ENCODE measurements around the gene RPL39L.

Gene RPL39L

DNA sequence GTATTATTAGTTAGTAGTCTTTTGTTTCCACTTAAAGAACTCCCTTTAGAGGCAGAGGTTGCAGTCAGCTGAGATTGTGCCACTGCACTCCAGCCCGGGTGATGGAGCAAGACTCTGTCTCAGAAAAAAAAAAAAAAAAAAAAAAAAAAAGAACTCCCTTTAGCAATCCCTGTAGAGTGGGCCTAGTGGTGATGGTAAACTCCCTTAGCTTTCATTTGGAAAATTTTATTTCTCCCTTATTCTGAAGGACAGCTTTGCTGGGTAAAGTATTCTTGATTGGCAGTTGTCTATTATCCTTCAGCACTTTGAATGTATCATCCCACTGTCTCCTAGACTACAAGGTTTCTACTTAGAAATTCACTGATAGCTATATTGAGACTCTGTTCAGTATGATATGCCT lies 46.0 kb downstream of the RPL39L start:
- DNase-seq (ENCODE audit: low read depth, low spot score): no peak
- Histone ChIP-seq H3K9me3 (ENCODE audit: low read depth, low read length) (no peaks in the 10 kb centered on the region), H3K27ac (no peak overlapping the region), H3K9ac (ENCODE audit: insufficient read length) (no peak overlapping the region), H3K36me3 (ENCODE audit: insufficient read depth, low read length) (no peaks in the 10 kb centered on the region), H3K4me3 (no peak overlapping the region)
- TF ChIP-seq EZH2 (IDR thresholded peaks at IDR 0.05) (no peak), FOXP2 (optimal IDR thresholded peaks at IDR 0.05; ENCODE audit: control extremely low read depth, extremely low read length, insufficient read depth) (no peak), POLR2AphosphoS5 (IDR thresholded peaks at IDR 0.05; ENCODE audit: borderline replicate concordance, low read depth, low read length) (no peak)

DNA sequence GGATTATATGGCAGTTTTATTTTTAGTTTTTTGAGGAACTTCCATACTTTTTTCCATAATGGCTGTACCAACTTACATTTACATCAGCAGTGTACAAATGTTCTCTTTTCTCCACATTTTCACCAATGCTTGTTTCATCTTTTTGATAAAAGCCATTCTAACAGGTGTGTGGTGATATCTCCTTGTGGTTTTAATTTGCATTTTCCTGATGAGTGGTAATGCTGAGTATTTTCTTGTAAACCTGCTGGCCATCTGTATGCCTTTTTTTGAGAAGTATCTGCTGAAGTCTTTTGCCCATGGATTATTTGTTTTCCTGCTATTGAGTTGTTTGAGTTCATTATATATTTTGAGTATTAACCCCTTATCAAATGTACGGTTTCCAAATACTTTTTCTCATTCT lies 50.6 kb downstream of the RPL39L start:
- H3K4me3 ChIP-seq: no peak overlapping the region
- DNase-seq (ENCODE audit: low read depth, low spot score): no peak
- H3K27ac ChIP-seq: no peak overlapping the region
- no peak overlapping the region for H3K9ac ChIP-seq (ENCODE audit: insufficient read length)
- no peaks in the 10 kb centered on the region for H3K36me3 ChIP-seq (ENCODE audit: insufficient read depth, low read length)
- TF ChIP-seq EZH2 (IDR thresholded peaks at IDR 0.05) (no peak), POLR2AphosphoS5 (IDR thresholded peaks at IDR 0.05; ENCODE audit: borderline replicate concordance, low read depth, low read length) (no peak), FOXP2 (optimal IDR thresholded peaks at IDR 0.05; ENCODE audit: control extremely low read depth, extremely low read length, insufficient read depth) (no peak)
- H3K9me3 ChIP-seq (ENCODE audit: low read depth, low read length): no peaks in the 10 kb centered on the region

DNA sequence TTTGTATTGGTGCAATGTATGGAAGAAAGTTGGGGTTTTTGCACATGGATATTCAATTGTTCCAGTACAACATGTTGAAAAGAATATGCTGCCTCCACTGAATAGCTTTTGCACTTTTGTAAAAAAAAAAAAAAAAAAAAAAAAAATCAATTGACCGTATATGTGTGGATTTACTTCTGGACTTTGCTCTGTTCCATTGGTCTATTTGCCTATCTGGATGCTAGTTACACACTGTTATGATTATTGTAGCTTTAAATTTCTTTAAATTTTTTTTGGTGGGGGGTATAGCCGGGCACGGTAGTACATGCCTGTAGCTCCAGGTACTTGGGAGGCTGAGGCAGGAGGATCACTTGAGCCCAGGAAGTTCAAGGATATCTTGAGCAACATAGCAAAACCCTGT lies 52.5 kb downstream of the RPL39L start:
- Histone ChIP-seq H3K36me3 (ENCODE audit: insufficient read depth, low read length) (no peaks in the 10 kb centered on the region), H3K4me3 (no peak overlapping the region), H3K9me3 (ENCODE audit: low read depth, low read length) (no peaks in the 10 kb centered on the region), H3K9ac (ENCODE audit: insufficient read length) (no peak overlapping the region), H3K27ac (no peak overlapping the region)
- no peak for TF ChIP-seq POLR2AphosphoS5 (IDR thresholded peaks at IDR 0.05; ENCODE audit: borderline replicate concordance, low read depth, low read length)
- no peak for TF ChIP-seq EZH2 (IDR thresholded peaks at IDR 0.05)
- no peak for TF ChIP-seq FOXP2 (optimal IDR thresholded peaks at IDR 0.05; ENCODE audit: control extremely low read depth, extremely low read length, insufficient read depth)
- DNase-seq (ENCODE audit: low read depth, low spot score): no peak

DNA sequence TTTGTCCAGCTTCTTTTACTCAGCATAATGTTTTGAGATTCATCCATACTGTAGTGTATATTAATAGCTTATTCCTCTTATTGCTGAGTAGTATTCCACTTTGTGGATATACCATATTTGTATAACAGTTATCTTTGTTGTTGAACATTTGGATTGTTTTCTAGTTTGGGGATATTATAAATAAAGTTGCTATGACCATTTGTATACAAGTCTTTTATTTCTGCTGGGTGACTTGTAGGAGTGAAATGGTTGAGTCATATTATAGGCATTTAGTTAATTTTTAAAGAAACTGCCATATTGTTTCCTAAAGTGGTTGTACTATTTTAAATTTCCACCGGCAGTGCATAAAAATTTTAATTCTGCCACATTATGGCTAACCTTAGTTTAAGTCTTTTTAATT lies 53.4 kb downstream of the RPL39L start:
- DNase-seq (ENCODE audit: low read depth, low spot score): no peak
- Histone ChIP-seq H3K4me3 (no peak overlapping the region), H3K9ac (ENCODE audit: insufficient read length) (no peak overlapping the region), H3K36me3 (ENCODE audit: insufficient read depth, low read length) (no peaks in the 10 kb centered on the region), H3K27ac (no peak overlapping the region), H3K9me3 (ENCODE audit: low read depth, low read length) (no peaks in the 10 kb centered on the region)
- no peak for TF ChIP-seq POLR2AphosphoS5 (IDR thresholded peaks at IDR 0.05; ENCODE audit: borderline replicate concordance, low read depth, low read length)
- TF ChIP-seq EZH2 (IDR thresholded peaks at IDR 0.05): no peak
- TF ChIP-seq FOXP2 (optimal IDR thresholded peaks at IDR 0.05; ENCODE audit: control extremely low read depth, extremely low read length, insufficient read depth): no peak

DNA sequence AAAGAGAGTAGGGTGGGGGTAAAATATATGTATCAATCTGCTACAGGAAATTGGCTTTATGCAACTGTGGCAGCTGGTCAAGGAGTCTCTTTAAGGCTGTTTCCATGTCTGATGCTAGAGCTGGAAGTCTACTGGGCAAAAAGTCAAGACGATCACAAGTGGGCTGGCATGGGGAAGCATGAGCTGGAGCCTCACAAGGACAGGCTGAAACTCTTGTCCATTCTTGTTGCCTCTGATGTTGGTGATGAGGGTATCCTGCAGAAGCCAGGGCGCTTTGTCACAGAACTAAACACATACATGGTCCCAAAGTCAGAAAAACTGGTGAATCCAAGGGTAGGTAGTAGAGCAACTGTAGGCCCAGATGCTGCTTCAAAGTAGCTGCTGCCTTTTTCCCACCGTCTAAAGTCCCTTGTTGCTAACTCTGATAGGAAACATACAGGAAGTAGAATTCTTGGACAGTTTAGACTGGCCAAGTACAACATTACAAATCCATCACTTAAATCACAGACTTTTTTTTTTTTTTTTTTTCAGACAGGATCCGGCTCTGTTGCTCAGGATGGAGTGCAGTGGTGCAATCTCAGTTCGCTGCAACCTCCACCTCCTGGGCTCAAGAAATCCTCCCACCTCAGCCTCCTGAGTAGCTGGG lies 54.2 kb downstream of the RPL39L start:
- Histone ChIP-seq H3K36me3 (ENCODE audit: insufficient read depth, low read length) (no peaks in the 10 kb centered on the region), H3K9me3 (ENCODE audit: low read depth, low read length) (no peaks in the 10 kb centered on the region), H3K9ac (ENCODE audit: insufficient read length) (no peak overlapping the region), H3K27ac (peak overlapping the region; percentile 33; the same call in 1 of the 2 replicates), H3K4me3 (peak overlapping the region; percentile 36)
- no peak for TF ChIP-seq FOXP2 (optimal IDR thresholded peaks at IDR 0.05; ENCODE audit: control extremely low read depth, extremely low read length, insufficient read depth)
- DNase-seq (ENCODE audit: low read depth, low spot score): no peak

DNA sequence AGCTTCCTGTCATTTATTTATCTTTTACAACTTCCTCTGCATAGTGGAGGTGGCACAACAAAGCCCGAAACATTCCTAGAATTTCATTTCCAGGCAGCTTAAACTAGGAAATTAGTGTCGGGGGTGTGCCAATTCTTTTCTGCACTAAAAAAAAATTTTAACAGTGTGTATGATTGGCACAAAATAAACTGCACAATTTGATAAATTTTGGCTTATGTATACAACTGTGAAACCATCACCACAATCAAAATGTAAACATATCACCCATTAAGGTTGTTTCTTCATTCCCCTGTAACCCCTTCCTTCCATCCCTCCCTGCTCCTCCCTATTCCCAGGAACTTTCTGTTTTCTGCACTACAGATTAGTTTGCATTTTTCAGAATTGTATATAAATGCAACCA lies 54.7 kb downstream of the RPL39L start:
- Histone ChIP-seq H3K9ac (ENCODE audit: insufficient read length) (peak overlapping the region; percentile 12), H3K9me3 (ENCODE audit: low read depth, low read length) (no peaks in the 10 kb centered on the region), H3K36me3 (ENCODE audit: insufficient read depth, low read length) (no peaks in the 10 kb centered on the region), H3K27ac (peak overlapping the region; percentile 33; the same call in 1 of the 2 replicates), H3K4me3 (peak overlapping the region; percentile 36)
- no peak for TF ChIP-seq FOXP2 (optimal IDR thresholded peaks at IDR 0.05; ENCODE audit: control extremely low read depth, extremely low read length, insufficient read depth)
- TF ChIP-seq POLR2AphosphoS5 (IDR thresholded peaks at IDR 0.05; ENCODE audit: borderline replicate concordance, low read depth, low read length): no peak
- TF ChIP-seq EZH2 (IDR thresholded peaks at IDR 0.05): no peak
- DNase-seq (ENCODE audit: low read depth, low spot score): no peak

DNA sequence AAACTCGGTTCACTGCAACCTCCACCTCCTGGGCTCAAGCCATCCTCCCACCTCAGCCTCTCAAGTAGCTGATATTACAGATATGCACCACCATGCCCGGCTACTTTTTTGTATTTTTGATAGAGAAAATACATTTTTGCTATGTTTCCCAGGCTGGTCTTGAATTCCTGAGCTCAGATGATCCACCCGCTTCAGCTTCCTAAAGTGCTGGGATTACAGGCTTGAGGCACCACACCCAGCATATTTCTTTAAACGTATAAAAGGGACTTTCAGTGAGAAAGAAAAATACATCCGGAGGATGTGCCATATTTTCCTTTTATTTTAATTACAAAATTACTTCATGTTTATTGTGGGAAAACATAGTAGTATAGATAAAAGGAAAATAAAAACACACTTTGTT lies 55.2 kb downstream of the RPL39L start:
- Histone ChIP-seq H3K27ac (peak overlapping the region; percentile 33; the same call in 1 of the 2 replicates), H3K4me3 (peak overlapping the region; percentile 36), H3K9me3 (ENCODE audit: low read depth, low read length) (no peaks in the 10 kb centered on the region), H3K9ac (ENCODE audit: insufficient read length) (peak overlapping the region; percentile 12), H3K36me3 (ENCODE audit: insufficient read depth, low read length) (no peaks in the 10 kb centered on the region)
- no peak for DNase-seq (ENCODE audit: low read depth, low spot score)
- no peak for TF ChIP-seq POLR2AphosphoS5 (IDR thresholded peaks at IDR 0.05; ENCODE audit: borderline replicate concordance, low read depth, low read length)
- no peak for TF ChIP-seq EZH2 (IDR thresholded peaks at IDR 0.05)

DNA sequence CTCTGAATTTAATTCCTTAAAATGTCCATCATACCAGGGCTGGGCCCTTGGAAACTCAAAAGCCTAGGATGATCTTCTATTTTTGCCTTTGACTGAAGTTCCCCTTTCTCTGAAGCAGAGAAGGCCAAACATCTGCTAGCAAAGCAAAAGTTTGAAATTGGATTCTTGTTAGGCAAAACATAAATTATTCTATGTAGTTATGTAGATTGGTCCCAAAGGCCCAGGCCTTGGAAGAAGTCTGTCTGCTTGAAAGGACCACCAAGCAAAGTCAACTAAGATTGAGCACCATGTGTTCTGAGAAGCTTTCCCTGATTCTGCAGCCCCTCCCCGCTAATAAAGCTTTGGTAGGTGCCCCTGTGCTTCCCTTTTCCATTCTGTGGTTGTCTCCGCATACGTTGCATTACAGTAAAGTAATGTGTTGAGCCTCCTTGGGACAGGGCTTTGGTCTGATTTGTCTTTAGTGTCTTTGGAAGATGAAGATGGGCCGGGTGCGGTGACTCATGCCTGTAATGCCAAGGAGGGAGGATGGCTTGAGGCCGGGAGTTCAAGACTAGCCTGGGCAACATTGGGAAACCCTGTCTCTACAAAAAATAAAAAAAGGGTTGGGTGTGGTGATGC lies 56.4 kb downstream of the RPL39L start:
- Histone ChIP-seq H3K4me3 (no peak overlapping the region), H3K36me3 (ENCODE audit: insufficient read depth, low read length) (no peaks in the 10 kb centered on the region), H3K27ac (no peak overlapping the region), H3K9me3 (ENCODE audit: low read depth, low read length) (no peaks in the 10 kb centered on the region), H3K9ac (ENCODE audit: insufficient read length) (no peak overlapping the region)
- no peak for DNase-seq (ENCODE audit: low read depth, low spot score)
- TF ChIP-seq POLR2AphosphoS5 (IDR thresholded peaks at IDR 0.05; ENCODE audit: borderline replicate concordance, low read depth, low read length) (no peak), EZH2 (IDR thresholded peaks at IDR 0.05) (no peak), FOXP2 (optimal IDR thresholded peaks at IDR 0.05; ENCODE audit: control extremely low read depth, extremely low read length, insufficient read depth) (no peak)
